ENCODE data around the gene SORCS2. TPM values are rescaled to one million over a fixed set of nuclear protein-coding genes. Genes with fewer than 3 reads are reported as not detected.

SORCS2 gene
- total and polyA plus RNA-seq, 9 donors: 7.4 to 24.9 (median 13.0) TPM

GRCh38 chr4:7379186-7379585, 186.8 kb downstream of the SORCS2 start:
- no peak for DNase-seq
- no peaks in the 10 kb centered on the region for H3K36me3 ChIP-seq (ENCODE audit: control insufficient read depth, insufficient read depth, low read length)
- no peak overlapping the region for H3K27ac ChIP-seq (ENCODE audit: low read length)
- 79% methylated on average over 8 of the region's 9 CpGs for WGBS (ENCODE audit: insufficient coverage)
- H3K9me3 ChIP-seq (replicated peaks; ENCODE audit: control insufficient read depth, low read depth, low read length): no peaks in the 10 kb centered on the region
- peaks cover 51% of the 10 kb centered on the region for H3K4me1 ChIP-seq (ENCODE audit: control insufficient read depth, insufficient read depth, low read length)
- peaks cover 5% of the 10 kb centered on the region for H3K27me3 ChIP-seq (ENCODE audit: control insufficient read depth, insufficient read depth, low read length)
- no peak overlapping the region for H3K4me3 ChIP-seq (ENCODE audit: low read length)

DNA sequence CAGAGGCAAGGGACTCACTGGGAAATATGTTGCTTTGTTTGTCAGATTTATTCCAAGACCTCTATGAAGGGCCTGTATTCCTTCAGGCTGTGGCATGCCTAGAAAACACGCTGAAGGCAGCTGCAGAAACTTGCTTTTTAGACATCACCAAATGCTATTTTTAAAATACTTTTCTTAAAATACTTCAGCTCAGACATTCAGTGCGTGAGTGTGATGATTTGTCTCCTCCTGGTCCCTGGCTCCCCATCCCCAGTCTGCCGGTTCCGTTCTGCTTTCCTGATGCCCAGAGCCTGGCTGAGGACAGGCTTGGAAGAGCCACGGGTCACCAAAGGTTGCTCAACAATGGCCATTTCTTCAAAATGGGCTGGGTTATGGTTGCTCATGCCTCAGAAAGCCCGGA, 187.4 kb downstream of the SORCS2 start:
- Histone ChIP-seq H3K9me3 (replicated peaks; ENCODE audit: control insufficient read depth, low read depth, low read length) (no peaks in the 10 kb centered on the region), H3K4me3 (ENCODE audit: low read length) (no peak overlapping the region), H3K4me1 (ENCODE audit: control insufficient read depth, insufficient read depth, low read length) (peaks cover 48% of the 10 kb centered on the region), H3K27me3 (ENCODE audit: control insufficient read depth, insufficient read depth, low read length) (peaks cover 7% of the 10 kb centered on the region), H3K36me3 (ENCODE audit: control insufficient read depth, insufficient read depth, low read length) (no peaks in the 10 kb centered on the region), H3K27ac (ENCODE audit: low read length) (no peak overlapping the region)
- 60% methylated on average over 6 of the region's 6 CpGs for WGBS (ENCODE audit: insufficient coverage)
- DNase-seq: no peak

DNA sequence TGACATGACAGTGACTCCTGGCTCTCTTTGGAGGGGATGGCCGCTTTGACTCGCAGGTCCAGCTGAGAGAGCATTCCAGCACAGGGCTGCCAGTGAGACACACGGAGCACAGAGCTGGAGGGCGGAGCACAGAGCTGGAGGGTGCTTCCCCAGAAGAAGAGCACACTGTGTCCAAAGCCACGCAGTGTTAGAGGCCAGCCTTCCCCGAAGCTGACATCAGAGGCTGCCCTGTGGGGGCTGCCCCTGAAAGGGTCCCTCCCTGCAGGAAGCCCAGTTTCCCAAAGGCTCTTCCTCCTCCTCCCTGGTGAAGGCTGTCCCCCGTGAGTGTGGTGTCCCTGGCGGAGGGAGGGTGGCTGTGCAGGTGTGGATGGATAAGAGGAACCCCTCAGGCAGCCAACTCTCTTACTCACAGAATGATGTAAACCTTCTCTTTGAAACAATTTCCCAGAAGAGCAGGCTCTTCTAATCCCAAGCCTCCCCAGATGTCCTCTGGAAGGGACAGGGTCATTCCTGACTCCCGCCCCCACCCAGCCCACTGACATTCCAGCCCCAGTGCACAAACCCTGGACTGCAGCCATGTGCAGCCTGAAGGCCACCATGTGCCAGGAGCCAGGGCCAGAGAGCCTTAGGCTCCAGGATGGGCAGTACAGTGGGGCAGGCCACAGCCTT, 189.0 kb downstream of the SORCS2 start:
- Histone ChIP-seq H3K27me3 (ENCODE audit: control insufficient read depth, insufficient read depth, low read length) (peaks cover 8% of the 10 kb centered on the region), H3K4me3 (ENCODE audit: low read length) (no peak overlapping the region), H3K36me3 (ENCODE audit: control insufficient read depth, insufficient read depth, low read length) (no peaks in the 10 kb centered on the region), H3K27ac (ENCODE audit: low read length) (no peak overlapping the region), H3K4me1 (ENCODE audit: control insufficient read depth, insufficient read depth, low read length) (peaks cover 36% of the 10 kb centered on the region), H3K9me3 (replicated peaks; ENCODE audit: control insufficient read depth, low read depth, low read length) (no peaks in the 10 kb centered on the region)
- no peak for DNase-seq
- 70% methylated on average over 7 of the region's 9 CpGs for WGBS (ENCODE audit: insufficient coverage)

GRCh38 chr4:7381890-7382633, 189.7 kb downstream of the SORCS2 start:
- Histone ChIP-seq H3K27me3 (ENCODE audit: control insufficient read depth, insufficient read depth, low read length) (peaks cover 8% of the 10 kb centered on the region), H3K9me3 (replicated peaks; ENCODE audit: control insufficient read depth, low read depth, low read length) (no peaks in the 10 kb centered on the region)

DNA sequence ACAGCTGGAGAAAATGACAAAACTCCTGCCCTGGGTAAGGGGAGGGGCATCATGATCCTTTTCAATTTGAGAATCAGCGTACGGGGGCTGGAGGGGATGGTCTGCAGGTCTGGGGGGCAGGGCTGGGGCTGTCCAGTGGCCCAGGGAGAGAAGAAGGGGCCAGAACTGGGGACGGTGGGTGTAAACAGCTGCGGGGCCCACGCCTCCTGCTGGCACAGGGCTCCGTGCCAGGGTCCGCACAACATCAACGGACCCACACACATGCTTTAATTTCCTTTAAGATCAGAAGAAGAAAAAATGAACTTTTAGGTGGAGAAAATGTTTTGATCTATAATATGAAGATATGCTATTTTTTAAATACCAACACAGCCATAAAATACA, 190.3 kb downstream of the SORCS2 start:
- H3K9me3 ChIP-seq (replicated peaks; ENCODE audit: control insufficient read depth, low read depth, low read length): no peaks in the 10 kb centered on the region
- 33% methylated on average over 2 of the region's 8 CpGs for WGBS (ENCODE audit: insufficient coverage)
- no peak overlapping the region for H3K4me3 ChIP-seq (ENCODE audit: low read length)
- peaks cover 8% of the 10 kb centered on the region for H3K27me3 ChIP-seq (ENCODE audit: control insufficient read depth, insufficient read depth, low read length)
- no peaks in the 10 kb centered on the region for H3K36me3 ChIP-seq (ENCODE audit: control insufficient read depth, insufficient read depth, low read length)
- H3K27ac ChIP-seq (ENCODE audit: low read length): no peak overlapping the region
- peaks cover 26% of the 10 kb centered on the region for H3K4me1 ChIP-seq (ENCODE audit: control insufficient read depth, insufficient read depth, low read length)
- no peak for DNase-seq

More at GRCh38 chr4:7381890-7382633, 189.7 kb downstream of the SORCS2 start:
- no peaks in the 10 kb centered on the region for H3K36me3 ChIP-seq (ENCODE audit: control insufficient read depth, insufficient read depth, low read length)
- H3K4me3 ChIP-seq (ENCODE audit: low read length): no peak overlapping the region
- peaks cover 31% of the 10 kb centered on the region for H3K4me1 ChIP-seq (ENCODE audit: control insufficient read depth, insufficient read depth, low read length)
- WGBS (ENCODE audit: insufficient coverage): 77% methylated on average over 6 of the region's 9 CpGs
- no peak for DNase-seq
- H3K27ac ChIP-seq (ENCODE audit: low read length): no peak overlapping the region

DNA sequence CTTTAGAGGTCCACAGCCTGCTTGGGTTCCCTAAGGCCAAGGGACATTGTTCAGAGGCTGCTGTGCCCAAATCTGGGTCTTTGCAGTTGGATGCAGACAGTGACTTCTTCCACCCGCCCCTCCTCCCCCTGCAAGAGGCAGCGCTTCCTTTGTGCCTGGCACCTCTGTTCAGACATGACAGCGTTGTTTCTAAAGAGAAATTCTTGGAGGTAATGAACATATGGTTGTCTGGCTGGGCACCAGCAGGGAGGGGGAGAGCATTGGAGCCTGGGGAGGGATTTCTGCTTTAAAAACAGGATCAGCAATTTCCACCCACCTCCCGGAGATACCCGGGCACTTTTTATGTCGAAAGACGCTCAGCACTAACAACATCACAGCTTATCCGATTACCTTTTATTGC, 190.9 kb downstream of the SORCS2 start:
- H3K4me3 ChIP-seq (ENCODE audit: low read length): no peak overlapping the region
- DNase-seq: no peak
- H3K9me3 ChIP-seq (replicated peaks; ENCODE audit: control insufficient read depth, low read depth, low read length): no peaks in the 10 kb centered on the region
- 40% methylated on average over 3 of the region's 8 CpGs for WGBS (ENCODE audit: insufficient coverage)
- no peak overlapping the region for H3K27ac ChIP-seq (ENCODE audit: low read length)
- peaks cover 9% of the 10 kb centered on the region for H3K27me3 ChIP-seq (ENCODE audit: control insufficient read depth, insufficient read depth, low read length)
- peaks cover 24% of the 10 kb centered on the region for H3K4me1 ChIP-seq (ENCODE audit: control insufficient read depth, insufficient read depth, low read length)
- no peaks in the 10 kb centered on the region for H3K36me3 ChIP-seq (ENCODE audit: control insufficient read depth, insufficient read depth, low read length)

- Histone ChIP-seq H3K4me1 (ENCODE audit: control insufficient read depth, insufficient read depth, low read length) (peaks cover 24% of the 10 kb centered on the region), H3K27ac (ENCODE audit: low read length) (no peak overlapping the region), H3K4me3 (ENCODE audit: low read length) (no peak overlapping the region), H3K36me3 (ENCODE audit: control insufficient read depth, insufficient read depth, low read length) (no peaks in the 10 kb centered on the region), H3K27me3 (ENCODE audit: control insufficient read depth, insufficient read depth, low read length) (peaks cover 17% of the 10 kb centered on the region), H3K9me3 (replicated peaks; ENCODE audit: control insufficient read depth, low read depth, low read length) (no peaks in the 10 kb centered on the region)
- DNase-seq: no peak
- 79% methylated on average over 25 of the region's 28 CpGs for WGBS (ENCODE audit: insufficient coverage)
These were observed 191.9 kb downstream of the SORCS2 start for GRCh38 chr4:7384003-7384928.

DNA sequence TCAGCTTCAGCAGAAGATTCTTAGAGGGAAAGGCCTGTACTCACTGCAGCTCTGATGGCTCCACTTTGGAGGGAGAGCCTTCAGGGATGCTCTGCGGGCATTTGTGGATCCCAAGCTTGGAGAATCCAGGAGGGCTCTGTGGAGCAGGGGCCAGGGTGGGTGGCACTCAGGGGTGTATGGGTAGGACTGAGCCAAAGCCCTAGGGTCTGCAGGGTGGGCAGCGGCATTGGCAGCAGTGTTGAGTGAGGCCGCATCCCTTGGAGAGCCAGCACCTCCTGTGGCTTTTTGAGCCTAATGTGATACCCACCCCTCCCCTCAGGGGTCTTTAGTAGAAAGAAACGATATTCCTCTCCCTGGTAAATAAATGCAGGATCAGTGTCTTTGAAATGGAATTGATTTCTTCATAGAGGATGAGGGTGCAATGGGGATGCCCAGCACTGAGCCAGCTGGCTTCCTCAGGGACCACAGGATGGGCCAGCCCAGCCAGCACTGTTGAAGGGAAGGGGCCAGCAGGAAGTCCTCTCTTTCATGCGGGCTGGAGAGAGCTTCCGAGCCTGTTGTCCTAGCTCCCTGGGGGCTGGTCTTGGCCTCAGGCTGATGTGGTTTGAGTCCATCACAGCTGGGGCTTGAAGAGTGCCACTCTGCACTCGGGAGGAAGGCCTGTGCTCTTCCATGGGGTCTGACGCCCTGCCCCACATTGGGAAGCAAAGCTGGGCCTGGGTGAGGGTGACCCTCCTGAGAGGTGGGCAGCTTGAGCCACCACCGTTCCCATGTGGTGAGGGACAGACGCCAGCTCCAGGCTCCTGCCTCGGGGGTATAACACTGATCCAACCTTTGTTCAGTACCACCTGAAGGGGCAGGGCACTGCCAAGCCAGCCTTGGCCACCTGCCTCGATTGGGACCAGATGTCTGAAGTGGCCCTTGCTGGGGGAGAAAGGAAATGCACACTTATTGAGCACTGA, 192.9 kb downstream of the SORCS2 start:
- Histone ChIP-seq H3K27me3 (ENCODE audit: control insufficient read depth, insufficient read depth, low read length) (peaks cover 16% of the 10 kb centered on the region), H3K9me3 (replicated peaks; ENCODE audit: control insufficient read depth, low read depth, low read length) (no peaks in the 10 kb centered on the region), H3K36me3 (ENCODE audit: control insufficient read depth, insufficient read depth, low read length) (no peaks in the 10 kb centered on the region), H3K4me1 (ENCODE audit: control insufficient read depth, insufficient read depth, low read length) (peaks cover 21% of the 10 kb centered on the region), H3K4me3 (ENCODE audit: low read length) (no peak overlapping the region), H3K27ac (ENCODE audit: low read length) (no peak overlapping the region)
- 57% methylated on average over 8 of the region's 12 CpGs for WGBS (ENCODE audit: insufficient coverage)
- DNase-seq: no peak

DNA sequence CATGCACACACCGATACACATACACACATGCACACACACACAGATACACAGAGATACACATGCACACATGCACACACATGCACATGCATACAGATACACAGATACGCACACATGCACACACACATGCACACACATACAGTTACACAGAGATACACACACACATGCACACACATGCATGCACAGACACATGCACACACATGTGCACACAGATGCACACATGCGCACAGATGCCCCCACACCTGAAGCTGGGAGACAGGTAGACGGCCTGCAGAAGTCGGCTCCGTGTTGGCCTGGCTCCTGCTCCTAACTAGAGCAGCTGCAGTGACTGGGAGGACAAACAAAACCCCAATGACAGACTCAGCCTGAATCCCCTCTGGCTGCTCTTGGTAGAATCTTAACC, 195.6 kb downstream of the SORCS2 start:
- Histone ChIP-seq H3K27me3 (ENCODE audit: control insufficient read depth, insufficient read depth, low read length) (peaks cover 39% of the 10 kb centered on the region), H3K9me3 (replicated peaks; ENCODE audit: control insufficient read depth, low read depth, low read length) (no peaks in the 10 kb centered on the region), H3K4me3 (ENCODE audit: low read length) (no peak overlapping the region), H3K4me1 (ENCODE audit: control insufficient read depth, insufficient read depth, low read length) (peaks cover 8% of the 10 kb centered on the region), H3K36me3 (ENCODE audit: control insufficient read depth, insufficient read depth, low read length) (no peaks in the 10 kb centered on the region), H3K27ac (ENCODE audit: low read length) (no peak overlapping the region)
- DNase-seq: no peak
- 65% methylated on average over 4 of the region's 6 CpGs for WGBS (ENCODE audit: insufficient coverage)
